GM18526 (cell line): Measurements from ENCODE around the gene TCL1A.

Experiments used
- POLR2A ChIP-seq: IDR thresholded peaks from 3 replicates; pipeline ENCODE4 v1.6.1; 2011; ENCODE audit not compliant: insufficient read length; ENCODE audit errors: extremely low read depth

TCL1A gene

DNA sequence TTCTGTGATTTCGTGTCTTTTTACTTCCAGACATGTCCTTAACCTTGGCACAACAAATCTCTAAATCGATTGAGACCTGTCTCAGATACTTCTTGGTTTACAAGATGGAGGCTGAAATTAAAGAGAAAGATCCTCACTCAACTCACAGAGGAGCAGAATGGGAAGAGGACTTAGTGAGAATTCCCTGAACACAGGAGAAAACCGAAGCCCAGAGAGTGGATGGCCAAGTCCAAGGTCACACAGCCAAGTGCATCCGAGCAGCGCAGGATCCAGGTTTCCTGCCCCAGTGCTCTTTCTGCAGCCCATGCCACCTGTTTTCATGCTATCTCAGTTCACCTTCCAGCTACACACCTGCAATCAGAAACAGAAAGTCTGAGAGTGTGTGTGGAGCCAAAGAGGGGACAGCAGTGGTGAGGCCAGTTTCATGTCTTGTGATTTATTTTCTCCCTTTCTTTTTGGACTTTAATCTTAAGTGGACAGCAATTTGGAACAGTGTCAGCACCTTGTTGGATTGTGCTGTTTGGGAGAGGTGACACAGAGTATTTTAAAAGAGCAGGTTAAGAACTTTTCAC, 50.6 kb downstream of the TCL1A start:
- no peak for TF ChIP-seq POLR2A

DNA sequence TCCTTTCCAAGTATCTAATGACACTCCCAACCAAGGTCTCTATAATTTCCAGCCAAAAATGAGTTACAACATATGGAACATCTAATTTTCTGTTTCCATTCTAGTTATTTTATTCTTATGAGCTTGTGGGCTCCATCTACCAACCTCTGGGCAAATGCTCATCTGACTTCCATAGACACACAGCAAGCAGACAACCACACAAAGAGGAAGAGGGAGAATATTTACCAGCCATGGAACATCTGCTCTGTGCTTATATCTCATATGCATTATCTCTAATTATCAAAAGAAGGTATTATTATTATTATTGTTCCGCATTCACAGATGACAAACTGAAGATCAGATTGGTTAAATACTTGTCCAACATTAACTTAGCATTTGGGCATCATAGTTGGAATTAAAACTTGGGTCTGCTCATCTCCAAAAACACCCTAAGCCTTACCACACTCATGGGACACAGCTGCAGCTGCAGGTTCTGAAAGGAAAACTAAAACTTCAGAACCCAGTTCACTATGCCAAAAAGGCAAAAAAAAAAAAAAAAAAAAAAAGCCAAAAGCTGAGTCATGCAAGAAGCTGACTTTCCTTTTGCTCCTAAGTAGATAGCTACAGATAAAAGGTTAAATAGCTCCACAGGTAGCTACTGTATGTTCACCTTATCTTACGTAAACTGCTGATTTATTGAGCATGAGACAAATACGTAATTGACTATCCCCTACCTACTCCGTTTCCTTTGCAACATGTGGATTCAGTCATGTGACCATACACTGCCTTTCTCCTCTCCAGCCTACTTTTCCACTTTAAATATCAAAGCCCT, 51.3 kb downstream of the TCL1A start:
- no peak for TF ChIP-seq POLR2A

DNA sequence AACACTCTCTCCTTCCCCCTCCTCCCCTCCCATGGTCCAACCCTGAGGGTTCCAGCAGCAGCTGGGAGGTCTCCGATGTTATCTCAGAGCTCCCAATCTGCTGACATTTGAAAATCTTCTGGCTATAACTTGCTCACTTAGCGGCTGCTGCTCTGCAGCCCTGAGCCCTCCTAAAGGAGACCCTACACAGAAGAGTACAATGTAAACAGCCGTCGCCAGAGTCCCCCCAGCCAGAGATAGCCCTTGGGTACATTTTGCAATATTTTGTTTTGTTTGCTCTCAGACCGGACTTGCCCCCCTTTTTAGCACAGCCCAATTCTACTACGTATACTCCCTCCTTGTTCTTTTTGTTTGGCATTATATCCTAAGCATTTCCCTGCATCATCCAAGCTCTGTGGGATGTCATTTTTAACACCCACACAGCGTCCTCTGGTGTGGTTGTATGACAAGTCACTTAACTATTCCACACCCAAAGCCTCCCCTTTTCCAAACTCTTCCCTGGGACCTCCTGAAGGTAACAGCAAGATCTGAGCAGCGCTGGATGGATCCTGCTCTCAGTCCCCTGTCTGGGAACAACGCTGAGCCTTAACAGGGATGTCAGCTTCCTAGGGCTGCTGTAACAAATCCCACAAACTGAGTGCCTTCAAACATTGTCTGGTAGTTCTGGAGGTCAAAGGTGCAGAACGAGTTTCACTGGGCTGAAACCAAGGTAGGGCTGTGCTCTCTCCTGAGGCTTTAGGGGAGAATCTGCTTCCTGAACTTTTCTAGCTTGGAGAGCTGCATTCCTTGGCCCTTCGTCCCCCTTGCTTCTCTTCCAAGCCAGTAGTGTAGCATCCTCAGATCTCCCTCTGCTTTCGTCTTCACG, 53.0 kb downstream of the TCL1A start:
- no peak for TF ChIP-seq POLR2A

DNA sequence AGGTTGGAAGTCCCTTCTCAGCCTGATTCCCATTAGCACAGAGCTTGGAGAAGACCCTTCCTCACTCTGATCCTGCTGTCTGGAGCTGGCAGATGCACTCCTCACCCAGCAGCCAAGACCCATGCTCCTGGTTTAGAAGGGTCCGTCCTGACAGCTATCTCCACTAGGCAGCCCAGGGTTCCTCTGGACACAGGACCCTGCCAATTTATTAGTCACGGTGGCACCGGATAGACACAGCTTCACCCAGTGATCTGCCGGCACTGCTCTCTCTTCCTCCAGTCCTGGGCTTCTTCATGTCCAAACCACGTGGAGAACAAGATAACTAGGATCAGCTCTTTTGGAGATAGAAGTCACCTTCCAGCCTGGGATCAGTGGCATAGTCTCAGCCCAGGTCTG, 53.9 kb downstream of the TCL1A start:
- no peak for TF ChIP-seq POLR2A
